HCEC 1CT (cell line): Measurements from ENCODE around the gene CTSW.
A peak's percentile ranks its signal among the peaks of the same experiment; 100 is the strongest.

Experiments
- DNase-seq: peaks from one replicate; pipeline ENCODE4 v3.0.0-alpha.2; 2017

The CTSW gene

GRCh38 chr11:65868076-65868667 is 11.5 kb upstream of the CTSW start:
- no peak for DNase-seq

DNA sequence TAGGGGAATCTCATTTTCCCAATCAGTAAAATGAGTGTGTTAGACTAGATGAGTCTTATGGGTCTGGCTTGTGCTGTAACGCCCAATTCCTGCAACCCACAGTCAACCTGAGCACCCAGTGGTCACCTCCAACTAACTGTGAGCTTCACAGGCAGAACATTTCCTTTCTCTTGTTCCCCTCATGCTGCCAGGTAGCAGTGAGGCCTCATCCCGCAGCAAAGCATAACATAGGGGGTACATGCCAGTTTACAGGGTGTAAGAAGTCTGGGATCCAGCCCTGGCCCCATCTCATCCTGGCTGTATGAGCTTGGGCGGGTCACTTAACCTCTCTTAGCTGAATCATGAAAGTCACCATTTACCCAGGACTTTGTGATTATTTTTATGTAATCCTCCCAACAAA is 10.7 kb upstream of the CTSW start:
- DNase-seq, result no peak

- DNase-seq, result no peak
These were observed 9.9 kb upstream of the CTSW start for GRCh38 chr11:65869643-65870306.

DNA sequence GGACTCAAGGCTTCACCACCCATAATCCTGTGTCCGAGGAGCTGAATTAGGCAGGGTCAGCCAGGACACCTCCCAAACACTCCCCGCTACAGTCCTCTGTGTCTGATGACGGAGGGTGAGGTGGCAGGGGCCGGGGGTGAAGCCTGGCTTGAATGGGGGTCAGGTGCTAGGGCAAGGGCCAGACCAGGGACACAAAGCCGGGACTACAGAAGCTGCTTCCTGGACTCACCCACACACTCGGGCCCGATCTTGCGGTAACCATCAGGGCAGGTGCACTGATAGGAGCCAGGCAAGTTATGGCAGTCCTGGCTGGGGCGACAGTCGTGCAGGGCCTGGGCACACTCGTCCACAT is 9.4 kb upstream of the CTSW start:
- DNase-seq, result no peak

DNA sequence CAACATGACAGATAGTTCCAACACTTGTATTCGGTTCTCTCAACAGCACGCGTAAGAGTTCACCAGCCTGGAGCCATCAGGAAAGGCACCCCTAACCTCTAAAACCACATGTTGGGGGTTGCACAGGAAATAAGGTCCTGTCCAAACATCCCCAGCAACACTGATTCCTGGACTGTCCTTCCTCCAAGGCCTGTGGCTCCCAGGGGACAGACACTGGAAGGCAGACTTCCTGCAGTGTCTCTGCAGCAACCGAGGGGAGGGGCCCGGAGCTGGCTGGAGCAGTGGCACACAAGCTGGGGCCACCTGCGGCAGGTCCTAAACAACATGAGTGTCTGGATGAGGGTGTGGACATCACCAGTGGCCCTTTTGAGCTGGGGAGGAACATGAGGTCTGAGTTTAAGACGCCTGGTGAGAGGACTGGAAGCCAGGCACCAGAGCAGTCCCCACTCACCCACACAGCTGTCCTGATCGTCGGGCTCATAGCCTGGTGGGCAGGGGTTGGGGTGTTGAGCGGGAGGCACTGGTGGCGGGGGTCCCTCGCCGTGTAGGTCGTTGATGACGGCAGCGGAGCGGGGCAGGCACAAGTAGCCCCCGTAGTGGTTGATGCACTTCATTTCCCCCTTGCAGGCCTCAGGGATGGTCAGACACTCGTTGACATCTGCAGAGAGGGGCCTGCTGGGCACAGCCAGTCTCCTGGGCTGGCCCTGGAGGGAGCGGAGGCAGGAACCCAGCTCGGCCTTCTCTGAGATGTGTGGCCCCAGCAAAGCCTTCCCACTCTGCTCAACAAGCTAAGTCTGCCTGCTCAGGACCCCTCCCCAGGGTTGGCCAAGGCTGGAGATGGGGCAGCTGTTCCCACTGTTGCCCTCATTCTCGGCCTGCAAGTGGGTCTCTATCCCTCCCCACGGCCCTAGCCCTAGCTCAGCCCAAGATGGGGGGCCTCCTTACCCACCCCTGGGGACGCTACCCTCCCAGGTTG is 8.6 kb upstream of the CTSW start:
- DNase-seq, result no peak

DNA sequence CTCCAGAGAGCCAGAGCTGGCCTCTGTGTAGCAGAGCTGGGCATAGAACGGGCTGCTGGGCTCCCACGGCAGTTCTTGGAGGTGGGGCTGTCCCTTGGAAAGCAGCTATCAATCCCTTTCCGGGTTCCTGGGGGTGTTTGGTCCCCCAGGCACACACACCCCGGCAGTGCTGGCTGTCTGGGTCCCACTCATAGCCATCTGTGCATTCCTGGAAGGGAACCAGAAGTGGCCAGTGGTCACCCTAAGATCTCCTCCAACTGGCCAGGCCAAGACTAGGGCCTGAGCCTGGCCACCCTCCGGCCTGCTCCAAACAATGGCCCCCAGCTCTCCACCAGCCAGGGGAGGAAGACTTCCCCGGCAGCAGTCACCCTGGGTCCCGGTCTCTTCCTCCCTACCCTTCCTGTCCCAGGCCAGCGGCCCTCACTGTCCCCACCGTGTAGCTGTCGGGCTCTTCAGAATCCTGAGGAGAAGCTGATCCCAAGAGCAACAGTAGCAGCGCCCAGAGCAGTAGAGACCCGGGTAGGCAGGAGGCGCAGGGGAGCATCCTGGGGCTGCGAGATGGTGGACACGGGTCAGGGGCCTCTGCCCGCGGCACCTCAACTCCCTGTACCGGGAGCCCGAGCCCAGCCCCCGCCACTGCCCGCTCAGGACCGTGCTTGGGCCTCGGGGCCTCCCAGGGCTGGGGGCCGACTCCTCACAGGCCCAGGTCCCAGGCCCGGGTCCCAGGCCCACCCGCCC is 7.7 kb upstream of the CTSW start:
- DNase-seq, result peak; percentile 40

DNA sequence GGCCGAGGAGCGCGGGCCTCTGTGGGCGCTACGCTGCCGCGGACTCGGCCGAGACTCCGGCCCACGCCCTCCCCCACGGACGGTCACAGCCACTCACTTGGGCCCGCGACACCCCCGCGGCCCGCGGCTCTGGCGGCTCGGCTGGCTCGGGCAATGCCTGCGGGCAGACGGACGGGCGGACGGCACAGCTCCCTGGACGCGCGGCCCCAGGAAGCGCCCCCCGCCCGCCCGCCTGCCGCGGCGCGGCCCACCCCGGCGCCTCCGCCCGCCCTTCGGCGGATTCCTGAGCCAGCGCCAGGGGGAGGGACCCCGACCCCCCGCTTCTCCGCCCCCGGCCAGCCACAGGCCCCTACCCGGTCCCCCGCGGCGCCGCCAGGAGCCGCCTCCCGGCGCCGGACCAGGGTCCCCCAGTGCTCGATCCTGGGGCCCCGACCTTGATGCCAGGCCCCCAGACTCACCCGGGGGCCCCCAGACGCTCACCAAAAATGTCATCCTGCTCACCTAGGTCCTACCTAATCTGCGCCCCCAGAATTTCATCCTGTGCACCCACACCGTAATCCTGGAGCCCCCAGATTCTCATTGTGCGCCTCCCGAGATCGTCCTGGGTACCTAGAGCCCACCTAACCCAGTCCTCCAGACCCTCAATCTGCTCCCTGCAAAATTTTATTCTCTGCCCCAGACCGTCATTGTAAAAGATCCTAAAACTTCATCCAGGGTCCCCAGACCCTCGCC is 6.9 kb upstream of the CTSW start, which contains the start of gene EFEMP2:
EFEMP2 (minus strand) TSS at position 215 of the 732 bp plus-strand sequence. CDS start 446 bp downstream, outside the sequence.
- no peak for DNase-seq

DNA sequence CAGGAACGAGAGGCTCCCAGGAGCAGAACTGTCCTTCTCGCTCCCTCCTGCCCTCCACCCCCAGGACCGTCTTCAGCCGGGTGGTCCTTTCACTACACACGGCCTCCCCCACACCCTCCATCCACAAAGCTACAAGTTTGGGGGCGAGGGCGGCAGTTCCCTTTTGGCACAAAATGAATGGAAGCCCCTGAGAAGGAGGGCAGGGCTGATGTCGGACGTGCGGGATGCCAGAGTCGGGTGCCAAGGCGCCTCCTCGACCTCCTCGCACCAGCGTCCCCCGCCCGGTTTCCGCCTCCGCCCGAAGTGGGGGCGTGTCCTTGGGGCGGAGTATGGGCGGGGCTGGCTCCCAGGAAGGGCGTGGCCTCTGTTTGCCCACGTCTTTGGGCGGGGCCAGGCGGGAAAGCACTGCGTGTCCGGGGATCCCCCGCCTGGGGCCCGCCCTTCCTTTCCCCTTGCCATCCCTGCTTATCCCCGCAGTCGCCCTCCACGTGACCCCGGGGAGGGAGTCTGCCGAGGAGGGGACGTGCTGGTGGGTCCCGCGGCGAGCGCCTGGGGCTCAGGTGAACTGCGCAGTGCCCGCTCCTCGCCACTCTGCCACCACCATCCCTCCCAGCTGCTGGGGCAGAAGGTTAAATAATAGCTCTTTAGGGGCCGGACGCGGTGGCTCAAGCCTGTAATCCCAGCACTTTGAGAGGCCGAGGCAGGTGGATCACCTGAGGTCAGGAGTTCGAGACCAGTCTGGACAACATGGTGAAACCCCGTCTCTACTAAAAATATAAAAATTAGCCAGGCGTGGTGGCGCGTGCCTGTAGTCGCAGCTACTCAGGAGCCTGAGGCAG is 6.1 kb upstream of the CTSW start:
- peak; percentile 91 for DNase-seq

- no peak for DNase-seq
These were observed 390 bp downstream of the CTSW start for GRCh38 chr11:65880027-65880426.

- DNase-seq, result no peak
These were observed 1.3 kb downstream of the CTSW start for GRCh38 chr11:65880844-65881421.

DNA sequence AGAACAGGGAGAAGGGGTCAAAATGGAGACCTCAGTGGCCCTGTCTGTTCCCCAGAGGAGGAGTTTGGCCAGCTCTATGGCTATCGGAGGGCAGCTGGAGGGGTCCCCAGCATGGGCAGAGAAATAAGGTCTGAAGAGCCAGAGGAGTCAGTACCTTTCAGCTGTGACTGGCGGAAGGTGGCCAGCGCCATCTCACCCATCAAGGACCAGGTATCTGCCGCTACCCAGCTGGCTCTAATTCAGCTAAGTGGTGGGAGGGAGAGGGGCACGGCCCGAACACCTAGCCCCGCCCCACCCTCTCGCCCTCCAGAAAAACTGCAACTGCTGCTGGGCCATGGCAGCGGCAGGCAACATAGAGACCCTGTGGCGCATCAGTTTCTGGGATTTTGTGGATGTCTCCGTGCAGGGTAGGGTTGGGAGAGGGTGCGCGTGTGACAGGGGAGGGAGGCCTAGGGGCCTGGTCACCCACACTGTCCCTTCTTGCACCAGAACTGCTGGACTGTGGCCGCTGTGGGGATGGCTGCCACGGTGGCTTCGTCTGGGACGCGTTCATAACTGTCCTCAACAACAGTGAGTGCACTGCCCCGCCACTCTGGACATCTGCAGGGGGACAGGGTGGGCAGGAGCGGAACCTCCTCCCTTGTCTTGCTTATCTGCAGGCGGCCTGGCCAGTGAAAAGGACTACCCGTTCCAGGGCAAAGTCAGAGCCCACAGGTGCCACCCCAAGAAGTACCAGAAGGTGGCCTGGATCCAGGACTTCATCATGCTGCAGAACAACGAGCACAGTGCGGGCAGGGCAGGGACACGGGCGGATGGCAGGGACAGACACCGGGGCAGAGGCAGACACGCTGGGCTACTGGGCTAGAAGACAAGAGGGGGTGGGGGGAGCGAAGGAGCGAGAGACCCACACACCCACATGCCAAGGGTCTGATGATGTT is 2.8 kb downstream of the CTSW start:
- no peak for DNase-seq

DNA sequence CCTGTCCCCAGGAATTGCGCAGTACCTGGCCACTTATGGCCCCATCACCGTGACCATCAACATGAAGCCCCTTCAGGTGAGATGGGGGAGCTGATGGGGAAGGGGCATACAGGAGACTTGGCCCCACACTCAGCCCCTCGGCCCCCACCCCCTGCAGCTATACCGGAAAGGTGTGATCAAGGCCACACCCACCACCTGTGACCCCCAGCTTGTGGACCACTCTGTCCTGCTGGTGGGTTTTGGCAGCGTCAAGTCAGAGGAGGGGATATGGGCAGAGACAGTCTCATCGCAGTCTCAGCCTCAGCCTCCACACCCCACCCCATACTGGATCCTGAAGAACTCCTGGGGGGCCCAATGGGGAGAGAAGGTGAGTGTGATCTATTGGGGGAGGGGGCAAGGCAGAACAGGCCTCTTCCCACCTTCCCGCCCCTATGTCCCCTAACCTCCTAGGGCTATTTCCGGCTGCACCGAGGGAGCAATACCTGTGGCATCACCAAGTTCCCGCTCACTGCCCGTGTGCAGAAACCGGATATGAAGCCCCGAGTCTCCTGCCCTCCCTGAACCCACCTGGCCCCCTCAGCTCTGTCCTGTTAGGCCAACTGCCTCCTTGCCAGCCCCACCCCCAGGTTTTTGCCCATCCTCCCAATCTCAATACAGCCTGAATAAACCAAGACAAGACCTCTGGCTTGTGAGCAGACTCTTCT is 3.6 kb downstream of the CTSW start:
- DNase-seq, result no peak

- no peak for DNase-seq
These were observed 4.4 kb downstream of the CTSW start for GRCh38 chr11:65883786-65884715.

DNA sequence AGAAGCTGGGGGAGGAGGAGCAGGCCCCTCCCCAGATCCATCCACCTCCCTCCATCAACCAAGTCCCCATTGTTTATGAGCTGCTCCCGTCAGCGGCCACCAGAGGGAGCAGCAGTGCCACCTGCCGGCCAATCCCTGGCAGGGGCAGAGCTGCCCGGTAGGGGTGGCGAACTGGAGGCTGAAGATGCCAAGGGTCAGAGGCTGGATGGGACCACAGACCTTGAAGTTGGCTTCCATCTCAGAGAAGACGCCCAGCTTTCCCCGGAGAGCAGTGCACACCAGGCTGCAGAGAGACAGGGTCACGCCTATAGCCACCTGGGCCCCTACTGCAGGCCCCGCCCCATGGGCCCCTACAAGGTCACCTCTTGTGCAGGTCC is 5.1 kb downstream of the CTSW start:
- DNase-seq, result peak; percentile 58

GRCh38 chr11:65885231-65885630 is 5.6 kb downstream of the CTSW start:
- no peak for DNase-seq

DNA sequence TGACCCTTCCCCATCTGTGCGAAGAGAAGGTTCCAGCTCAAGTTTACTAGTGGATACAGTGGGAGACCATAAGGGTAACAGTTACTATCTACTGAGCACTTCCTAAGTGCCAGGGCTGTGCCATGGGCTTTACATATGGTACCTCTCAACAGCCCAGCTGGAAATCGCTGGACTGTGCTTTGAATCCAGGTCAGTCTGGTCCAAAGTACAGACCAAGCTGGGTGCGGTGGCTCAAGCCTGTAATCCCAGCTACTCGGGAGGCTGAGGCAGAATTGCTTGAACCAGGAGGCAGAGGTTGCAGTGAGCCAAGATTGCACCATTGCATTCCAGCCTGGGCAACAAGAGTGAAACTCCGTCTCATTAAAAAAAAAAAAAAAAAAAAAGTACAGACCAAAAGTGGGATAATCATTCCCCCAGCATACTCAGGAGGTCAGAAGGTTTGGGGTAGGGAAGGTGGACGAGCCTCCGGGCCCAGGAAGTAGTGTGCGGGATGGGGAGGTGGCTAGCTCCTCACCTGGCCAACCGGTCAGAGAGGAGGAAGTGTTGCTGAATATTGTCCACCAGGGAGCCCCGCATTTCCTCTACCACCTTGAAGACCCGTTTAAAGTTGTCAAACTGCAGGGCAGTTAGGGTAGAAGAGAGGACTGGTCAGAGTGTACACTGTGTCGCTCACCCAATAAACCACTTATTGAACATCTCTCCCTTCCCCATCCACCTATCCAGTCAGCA is 6.3 kb downstream of the CTSW start:
- no peak for DNase-seq
